CD4-positive, alpha-beta T cell treated with Interleukin-15 for 1 hour (primary cell): Measurements from ENCODE around the gene CPLX3.
A peak's percentile ranks its signal among the peaks of the same experiment; 100 is the strongest.

Source experiments
- DNase-seq: peaks from one replicate; pipeline ENCODE4 v3.0.0-alpha.2; 2020

Gene CPLX3

DNA sequence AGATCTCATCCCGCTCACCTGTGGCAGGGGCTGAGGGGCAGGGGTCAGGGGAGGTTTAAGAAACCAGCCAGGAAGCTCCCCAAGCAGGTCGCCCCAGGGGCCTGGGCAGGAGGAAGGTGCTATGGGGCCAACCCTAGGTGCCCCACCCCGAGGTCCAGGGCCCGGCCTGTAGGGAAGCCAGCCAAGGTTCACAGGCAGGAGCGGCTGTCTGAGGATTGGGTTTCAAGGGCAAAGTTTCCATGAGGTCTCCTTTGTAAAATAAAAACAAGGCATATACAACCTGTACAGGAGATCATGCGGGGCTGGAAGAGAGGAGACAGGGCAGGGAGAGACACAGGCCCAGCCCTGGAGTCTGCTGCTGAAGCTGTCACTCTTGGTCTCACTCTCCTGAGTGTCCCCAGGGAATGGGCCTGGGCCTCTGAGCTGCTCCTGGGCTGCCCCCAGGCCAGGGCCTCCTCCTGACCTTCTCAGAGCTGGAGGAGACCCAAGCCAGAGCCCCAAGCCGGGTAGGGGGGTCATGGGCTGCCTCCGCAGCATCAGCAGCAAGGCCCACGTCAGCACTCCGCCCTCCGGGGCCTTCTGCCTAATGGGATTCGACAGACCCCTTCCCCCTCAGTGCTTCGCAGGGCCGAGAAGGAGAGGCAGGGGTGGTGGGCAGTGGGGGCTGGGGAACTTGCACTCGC lies 5.5 kb downstream of the CPLX3 start:
- DNase-seq = no peak

DNA sequence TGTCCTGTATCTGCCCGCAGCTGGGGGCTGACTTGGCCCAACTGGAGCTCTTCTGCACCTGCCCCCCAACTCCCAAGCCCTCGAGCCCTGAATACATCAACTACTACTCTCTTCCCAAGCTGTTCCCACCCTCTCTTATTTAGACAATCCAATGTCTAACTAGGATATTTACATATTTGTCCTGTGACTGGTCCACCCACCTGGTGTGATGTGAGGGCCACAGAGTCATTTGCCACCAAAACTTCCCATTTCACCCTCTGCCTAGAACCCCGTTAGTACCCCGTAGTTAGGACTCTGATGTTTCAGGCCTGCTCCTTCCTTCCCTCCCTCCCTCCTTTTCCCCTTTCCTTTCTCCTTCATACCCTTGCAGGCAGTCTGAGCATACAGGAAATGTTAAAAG lies 6.4 kb downstream of the CPLX3 start:
- DNase-seq = no peak

DNA sequence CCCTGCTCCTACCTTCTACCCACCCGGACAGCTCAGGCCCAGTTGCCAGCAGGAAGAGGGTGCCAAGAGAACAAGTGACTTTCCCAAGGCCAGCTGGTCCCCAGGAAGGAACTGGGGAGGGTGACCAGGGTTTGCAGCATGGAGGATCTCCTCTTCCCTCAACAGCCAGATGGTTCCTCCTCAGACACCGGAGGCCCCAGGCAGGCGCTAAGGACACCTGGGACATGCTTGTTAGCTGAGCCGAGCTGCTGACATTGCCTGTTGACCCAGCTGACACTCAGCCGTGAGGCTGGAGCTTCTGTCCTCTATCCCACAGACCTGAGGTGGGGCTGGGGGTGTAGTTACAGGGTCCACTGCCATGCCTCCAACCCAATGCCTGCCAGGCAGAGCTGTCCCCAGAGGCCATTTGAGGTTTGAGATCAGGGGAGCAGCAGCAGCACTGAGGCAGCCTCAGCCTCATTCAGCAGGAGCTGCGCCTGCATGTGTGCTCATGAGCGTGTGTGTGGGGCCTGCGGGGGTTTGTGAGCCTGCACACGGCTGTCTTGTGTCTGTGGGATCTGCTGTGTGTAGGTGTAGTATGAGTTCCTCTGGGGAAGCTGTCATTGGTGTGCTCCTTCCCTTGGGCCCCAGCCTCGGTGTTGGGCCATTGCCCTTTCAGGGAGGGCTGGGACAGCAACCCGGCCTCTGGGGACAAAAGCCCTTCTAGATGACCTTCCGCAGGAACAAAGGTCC lies 7.1 kb downstream of the CPLX3 start:
- DNase-seq = no peak

DNA sequence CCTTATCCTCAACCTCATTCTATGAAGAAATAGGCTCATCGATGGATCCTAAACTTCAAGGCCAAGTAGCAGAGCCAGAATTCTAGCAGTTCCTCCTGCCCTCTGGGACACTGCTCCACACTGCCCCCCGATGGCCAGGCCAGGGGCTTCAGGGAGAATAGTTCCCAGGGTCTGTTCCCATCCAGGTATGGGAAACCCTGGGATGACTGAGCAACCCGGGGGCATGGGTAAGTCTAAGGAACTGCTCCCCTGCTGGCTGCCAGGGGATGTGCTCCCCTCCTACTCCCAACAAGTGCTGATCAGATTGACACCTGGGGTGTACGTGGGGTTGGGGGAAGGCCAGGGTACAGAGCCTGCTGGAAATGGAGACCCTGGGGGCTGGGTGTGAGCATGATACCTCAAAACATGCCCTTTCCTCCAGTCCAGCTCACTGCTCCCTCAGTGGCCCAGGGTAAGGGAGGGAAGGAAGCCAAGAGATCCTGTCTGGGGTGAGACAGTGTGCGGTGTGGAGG lies 8.9 kb downstream of the CPLX3 start:
- peak; percentile 37 for DNase-seq

DNA sequence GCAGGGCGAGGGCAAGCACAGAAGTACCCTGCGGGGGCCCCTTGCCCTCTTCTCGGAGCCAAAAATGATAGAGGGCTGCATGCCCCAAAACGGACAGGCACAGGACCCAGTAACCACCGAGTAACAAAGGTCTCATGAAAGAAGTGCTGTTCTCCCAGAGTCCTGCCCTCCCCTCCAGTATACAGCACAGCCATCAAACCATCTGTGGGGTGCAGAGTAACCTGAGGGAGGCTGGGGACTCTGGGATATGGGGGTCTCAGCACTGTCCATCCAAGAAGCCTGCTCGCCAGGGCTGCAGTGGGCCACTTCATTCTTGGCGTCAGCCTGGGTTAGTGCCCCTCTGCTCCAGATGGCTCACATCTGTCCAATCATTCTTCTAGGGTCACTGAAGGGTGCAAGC lies 10.4 kb downstream of the CPLX3 start:
- no peak for DNase-seq

DNA sequence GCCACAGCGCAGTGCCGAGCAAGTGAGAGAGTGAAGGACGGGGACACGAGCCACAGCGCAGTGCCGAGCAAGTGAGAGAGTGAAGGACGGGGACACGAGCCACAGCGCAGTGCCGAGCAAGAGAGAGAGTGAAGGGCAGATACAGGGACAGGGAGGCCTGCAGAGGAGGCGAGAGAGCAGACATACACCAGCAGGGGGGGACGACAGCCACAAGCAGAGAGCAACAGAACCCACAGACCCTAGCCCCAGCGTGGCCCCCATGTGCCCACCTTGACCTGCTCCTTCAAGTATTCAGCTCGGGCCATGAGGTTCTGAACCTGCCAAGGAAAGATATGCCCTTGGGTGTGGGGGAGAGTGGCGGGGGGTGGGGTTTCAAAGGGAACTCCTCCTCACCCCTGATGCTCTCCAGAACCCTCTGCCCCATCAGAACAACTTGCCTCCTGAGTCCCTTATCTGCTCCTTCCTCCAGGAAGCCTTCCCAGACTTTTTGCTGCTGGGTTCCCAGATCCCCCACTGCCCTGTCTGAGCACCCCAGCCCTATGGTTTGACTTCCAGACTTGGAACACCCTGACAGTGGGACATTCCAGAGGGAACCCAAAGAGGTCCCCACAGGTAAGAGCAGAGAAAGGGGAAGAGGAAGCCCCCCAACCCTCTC lies 11.2 kb downstream of the CPLX3 start:
- no peak for DNase-seq

DNA sequence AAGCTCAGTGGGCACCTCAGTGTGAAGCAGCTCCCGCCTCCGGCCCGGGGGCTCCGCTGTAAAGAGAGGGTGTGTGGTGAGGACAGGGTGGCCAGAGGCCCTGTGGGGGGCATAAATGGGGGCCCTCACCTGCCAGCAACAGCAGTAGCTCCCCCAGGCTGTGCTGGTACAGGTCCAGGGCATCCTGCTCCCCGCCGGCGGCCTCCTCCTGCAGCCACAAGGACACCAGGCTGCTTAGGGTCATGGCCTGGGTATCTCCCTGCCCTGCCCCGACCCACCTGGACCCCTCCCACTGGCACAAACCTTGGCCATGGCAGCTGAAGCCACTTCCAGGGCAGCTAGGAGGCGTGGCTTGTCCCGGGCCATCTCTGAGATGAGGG lies 11.7 kb downstream of the CPLX3 start:
- DNase-seq = no peak

DNA sequence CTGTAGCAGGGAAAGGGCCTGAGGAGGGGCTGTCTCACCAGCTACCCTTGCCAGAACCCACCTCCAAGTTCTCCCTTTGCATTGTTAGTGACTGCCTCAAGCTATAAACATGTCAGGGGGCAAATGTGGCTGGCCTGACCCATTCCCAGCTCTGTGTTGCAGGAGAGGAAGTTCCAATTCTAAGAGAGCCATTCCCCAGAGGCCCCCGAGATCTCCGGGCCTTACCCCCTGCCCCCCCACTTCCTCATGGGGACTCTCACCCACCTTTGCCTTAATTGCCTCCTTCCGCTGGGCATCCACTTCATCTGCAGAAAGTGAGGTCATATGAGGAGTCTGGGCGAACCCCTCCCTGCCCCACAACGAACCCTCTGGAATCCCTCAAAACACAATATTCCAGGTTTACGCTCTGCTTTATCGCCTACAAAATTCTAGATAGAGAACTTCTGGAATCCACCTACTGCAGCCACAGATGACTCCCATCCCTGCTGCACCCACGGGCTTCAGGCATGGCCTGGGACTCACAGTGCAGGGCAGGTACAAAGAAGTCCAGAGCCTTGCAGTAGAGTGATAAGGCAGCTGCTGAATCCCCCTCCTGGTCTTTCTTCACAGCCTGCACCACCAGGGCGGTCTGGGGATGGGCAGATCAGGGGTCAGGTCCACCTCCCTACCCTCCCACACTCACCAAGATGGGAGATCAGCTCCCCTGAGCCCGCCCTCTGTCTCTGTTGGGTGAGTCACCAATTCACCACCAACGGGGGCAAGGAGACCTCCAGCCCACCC lies 12.5 kb downstream of the CPLX3 start:
- DNase-seq = no peak

DNA sequence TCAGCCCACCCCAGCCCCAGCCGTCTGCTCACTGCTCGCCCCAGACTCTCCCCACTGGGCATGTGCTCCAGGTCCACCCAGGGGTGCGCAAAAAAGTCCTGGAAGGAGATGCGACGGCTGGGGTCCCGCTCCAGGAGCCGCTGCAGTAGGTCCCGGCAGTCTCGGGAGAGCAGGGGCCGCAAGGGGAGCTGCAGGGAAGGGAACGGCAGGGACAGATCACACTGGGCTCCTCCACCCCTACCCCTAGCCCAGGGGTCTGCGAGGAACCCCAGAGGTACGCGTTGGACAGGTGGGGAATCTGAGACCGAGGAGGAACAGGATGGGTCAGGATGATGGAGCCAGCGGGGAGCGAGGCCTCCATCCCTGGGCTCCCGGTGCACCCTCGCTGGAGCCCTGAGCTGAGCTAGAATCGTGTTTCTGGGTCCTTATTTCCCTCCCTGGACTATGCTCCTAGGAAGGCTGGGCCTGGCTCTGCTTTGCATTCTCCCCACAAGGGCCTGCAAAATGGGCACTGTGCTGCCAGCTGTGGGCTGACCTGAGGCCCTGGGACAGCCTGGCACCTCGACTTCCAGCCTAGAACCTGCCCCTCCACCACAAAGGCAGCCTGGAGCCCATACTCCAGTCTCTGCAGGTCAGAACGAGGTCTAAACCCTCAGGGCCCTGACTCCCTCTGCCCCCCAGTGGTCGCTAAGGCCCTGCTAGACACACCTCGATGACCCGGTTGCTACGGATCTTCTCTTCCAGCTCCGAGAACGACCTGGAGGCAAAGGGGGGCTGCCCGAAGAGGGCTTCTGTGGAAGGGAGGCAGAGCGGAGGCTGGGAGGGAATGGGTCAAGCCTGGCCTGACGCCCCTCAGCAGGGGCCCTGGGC lies 13.3 kb downstream of the CPLX3 start:
- no peak for DNase-seq

DNA sequence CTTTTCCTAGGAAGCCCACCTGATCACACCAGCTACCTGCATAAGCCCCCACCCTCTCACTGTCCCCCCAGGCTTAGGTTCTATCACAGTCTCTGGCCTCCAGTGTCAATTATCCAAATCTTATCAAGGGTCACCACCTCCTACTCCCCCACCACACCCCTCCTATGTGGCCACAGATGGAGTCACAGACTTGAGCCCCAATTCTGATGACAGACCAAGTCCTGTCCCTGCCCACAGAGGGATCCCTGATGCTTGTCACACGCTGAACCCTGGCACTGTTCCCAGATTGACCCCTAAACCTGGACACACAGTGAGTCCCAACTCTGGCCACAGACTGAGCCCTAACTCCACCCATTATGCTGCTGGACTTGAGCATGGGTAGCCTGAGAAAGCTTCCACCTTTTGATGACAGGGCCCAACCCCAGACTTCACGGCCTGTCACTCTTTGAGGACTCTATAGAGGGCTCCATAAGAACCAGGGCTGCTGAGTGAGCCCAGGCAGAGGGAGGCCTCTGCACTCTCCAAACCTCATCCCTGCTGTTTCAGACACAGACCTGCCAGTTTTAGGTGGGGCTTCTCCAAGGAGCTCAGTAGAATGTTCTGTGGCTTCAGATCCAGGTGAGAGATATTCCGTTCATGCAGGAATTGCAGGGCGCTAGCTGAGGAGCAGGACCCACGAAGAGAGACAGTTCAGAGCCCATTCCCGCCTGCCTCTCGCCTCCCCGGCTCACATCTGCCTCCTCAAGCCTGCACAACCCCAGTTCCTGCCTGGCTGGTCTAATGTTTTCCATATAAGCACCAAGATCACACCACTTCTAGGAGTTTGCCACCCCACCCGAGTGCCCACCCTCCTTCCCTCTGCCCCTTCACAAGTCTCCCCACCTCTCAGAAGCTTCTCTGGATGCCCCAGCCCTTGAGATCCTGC lies 14.7 kb downstream of the CPLX3 start:
- no peak for DNase-seq

DNA sequence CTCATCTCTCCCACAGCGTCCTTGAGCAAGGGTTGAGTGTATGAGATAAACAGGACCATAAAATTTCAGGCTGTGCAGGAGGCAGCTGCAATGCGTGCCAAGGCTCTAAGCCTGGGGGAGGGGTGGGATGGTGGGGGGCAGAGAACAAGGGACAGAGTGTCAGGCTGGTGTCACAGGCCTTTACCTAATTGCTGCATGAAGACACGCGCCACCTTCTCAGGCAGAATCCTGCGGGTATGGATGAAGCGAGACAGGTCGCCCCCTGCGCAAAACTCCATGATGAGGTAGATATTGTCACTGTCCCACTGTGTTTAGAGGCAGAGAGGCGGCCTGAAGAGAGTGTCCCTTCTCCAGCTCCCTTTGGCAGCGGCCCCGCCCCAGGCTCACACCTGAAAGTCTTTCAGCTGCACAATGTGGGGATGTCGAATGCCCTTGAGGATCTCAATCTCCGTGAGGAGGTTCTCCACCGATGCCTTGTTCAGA lies 15.5 kb downstream of the CPLX3 start:
- DNase-seq = no peak

DNA sequence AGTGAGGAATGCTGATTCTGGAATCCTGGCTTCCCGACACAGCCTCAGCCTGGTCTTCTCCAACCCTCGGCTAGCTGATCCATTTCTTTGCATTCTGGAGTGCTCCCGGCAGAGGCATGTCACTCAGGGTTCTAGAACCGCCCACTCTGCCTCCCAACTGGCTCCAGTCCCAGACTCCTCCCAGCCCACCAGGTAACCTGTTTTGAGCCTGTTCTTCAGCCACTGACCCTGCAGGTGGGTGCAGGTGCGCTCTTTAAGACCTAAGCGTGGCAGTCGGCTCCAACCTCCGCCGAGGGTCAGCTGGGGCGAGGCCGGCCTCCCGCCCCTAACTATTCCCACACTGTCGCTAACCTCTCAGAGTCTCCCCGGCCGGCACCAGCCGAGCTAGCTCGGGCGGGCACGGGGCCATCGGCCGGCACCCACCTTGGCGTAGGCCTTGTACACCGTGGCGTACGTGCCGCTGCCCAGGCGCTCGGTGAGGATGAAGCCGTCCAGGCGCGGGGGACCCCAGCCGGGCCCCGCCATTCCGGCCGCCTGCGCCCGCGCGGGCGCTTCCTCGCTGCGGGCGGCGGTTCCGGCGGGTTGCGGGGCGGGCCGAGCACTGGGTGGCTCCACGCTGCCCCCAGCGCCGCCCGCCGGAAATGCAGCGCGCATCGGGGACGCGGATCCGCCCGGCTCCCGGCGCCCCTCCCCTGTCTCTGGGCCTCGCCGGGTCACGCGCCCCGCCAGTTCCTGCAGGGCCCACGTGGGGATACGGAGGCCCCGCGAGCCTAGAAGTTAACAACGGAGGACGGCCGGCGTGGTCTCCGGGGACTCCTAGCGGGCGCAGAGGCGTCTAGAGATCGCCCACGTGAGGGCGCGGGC lies 16.4 kb downstream of the CPLX3 start, which contains the start of gene ULK3:
Gene ULK3 (minus strand): TSS at position 576 of the 864 bp plus-strand sequence. CDS start 51 bp downstream, at position 525.
- peak; percentile 91 for DNase-seq

DNA sequence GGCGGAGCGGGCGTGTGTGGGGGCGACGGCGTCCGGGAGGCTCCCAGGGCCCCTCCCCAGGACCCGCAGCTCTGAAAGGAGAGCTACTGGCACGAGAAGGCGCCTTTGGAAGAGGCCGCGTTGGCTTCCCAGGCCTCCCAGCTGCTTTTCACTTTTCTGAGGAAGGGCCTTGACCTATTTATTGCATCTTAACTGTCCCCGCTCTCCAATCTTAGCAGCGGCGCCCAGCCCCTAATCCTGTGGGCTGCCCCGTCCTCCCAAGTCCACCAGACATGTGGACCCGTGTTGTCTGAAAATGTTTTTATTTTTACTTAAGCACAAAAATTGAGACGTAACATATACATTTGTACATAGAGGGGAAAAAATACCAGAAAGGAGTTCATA lies 17.0 kb downstream of the CPLX3 start:
- no peak for DNase-seq

DNA sequence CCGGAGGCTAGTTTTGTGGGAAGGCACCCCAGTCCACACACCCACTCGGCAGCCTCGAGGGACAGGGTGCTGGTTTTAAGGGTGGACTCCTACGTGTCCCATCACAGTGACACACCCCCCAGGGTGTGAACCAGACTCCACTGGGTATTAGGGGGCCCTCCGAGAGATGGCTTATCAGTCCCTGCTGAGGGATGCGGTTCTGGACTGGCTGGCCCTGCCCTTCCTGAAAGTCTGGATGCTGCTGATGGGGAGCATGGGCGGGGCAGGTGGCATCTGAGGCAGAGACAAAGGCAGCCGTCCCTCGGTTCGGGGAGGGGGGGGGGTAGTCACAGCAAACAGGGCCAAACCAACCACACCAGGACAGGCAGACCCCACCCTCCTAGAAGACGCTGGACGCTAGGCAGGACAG lies 17.5 kb downstream of the CPLX3 start:
- DNase-seq = no peak

DNA sequence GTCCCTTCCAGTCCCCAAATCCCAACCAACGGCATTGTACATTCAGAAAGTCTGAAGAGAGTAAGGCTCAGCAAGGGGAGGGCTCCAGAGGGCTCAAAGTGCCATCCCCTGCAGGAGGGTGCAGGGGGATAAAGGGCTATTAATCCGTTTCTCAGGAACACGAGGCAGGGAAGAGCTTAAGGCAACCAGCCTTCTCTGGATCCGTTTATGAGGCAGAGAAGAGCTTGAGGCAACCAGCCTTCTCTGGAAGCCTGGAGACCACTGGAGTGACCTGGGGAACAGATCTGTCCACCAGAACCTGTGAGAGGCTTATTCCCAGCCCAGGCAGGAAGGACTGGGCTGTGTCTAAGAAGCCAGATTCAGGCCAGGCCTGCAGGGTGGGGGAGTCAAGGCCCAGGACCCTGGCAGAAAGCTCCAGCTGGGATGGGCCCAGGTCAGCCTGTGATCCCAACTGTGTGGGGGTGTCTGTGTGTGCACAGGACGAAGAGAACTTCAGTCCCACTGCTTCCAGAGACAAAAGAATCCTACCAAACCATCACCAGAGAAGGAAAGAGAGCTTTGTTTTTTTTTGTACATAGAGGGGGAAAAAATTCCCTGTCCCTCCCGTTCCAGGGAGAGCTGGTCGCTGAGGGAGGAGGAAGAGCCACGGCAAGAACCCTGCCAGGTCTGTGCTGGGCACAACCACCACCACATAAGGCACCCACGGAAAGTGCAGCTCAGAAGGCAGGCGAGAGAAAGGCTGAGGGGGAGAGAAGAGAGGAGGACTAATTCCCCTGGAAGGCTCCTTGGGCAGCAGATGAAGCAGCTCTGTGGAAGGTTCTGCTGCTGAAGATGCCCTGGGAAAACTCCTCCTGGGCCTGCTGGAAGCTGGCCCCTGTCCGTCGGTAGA lies 18.1 kb downstream of the CPLX3 start:
- DNase-seq = no peak

DNA sequence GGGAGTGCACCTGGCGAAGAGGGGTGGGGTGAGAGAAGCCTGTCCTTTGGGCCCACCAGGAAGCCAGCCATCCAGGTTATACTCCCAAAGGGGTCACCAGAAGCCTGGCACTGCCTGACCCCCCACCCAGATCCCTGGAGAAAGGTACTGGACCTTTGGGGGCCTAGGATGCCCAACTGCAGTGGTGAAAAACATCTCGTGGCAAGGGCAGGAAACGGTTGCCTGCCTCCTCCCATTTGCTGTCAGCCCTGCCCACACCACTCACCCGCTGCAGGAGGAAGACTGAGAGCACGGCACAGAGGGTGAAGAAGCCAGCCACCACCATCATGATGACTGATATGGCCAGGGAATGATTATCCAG lies 18.8 kb downstream of the CPLX3 start:
- peak; percentile 34 for DNase-seq

DNA sequence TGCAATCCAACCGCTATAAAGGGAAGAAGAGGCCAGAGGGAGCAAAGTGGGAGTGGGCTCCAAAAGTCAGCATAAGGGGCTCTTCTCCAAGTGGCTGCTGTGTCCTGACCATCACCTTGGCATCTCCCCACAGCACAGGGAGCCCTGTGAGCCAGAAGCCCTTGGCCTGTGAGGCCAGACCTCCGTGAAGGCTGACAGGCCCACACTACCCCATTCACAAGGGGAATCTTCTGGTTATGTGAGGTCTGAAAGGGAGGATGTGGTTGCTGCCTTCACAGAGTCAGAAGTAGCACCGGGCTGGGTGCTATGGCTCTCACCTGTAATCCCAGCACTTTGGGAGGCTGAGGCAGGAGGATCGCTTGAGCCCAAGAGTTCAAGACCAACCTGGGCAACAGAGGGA lies 19.2 kb downstream of the CPLX3 start:
- DNase-seq = no peak

DNA sequence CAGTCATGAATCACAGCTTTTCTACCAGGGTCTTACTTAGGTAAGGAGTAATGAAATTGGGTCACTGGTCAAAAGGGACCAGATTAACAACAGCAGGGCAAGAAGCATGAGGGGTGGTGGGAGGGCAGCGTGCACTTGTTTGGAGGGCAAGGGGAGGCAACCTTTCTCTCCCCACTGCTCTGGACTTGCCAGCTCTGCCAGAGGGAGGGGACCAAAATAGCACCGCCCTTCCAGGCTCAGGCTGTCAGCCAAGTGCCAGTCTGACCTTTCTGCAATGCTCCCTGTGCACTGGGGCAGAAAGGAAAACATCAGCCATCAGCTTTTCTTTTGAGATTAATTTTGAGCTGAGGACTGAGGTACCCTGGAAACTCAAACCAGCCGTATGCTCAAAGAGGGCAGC lies 21.0 kb downstream of the CPLX3 start:
- no peak for DNase-seq

DNA sequence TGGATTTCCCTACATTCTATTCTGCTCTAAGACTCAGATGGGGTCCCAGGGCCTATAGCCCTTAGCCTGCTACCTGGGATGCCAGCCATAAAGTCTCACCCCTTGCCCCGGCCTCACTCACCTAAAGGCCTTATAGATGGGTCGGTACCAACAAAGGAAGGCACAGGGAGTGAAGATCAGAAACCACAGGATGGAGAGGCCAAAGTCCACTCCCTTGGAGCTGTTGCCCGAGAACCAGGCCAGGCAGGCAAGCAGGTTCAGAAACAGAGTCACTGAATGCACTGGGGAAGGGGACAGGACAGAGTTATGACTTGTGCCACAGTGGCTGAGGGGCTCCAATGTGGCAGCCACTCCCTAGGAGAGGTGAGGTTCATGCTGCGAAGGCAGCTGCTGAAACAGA lies 24.0 kb downstream of the CPLX3 start:
- DNase-seq = no peak
